ENCODE results near the gene C4B.

GRCh38 chr6:32069878-32070515 lies 55.4 kb downstream of the C4B start:
- TF ChIP-seq CTCF (IDR thresholded peaks at IDR 0.05) (no peak), POLR2A (IDR thresholded peaks at IDR 0.05) (no peak), POLR2AphosphoS5 (IDR thresholded peaks at IDR 0.05; ENCODE audit: insufficient read depth in 1 of 2, low read depth in 1 of 2) (no peak)

All from vagina (tissue), 2 donors.